Neuronal stem cell (in vitro differentiated cells): Measurements from ENCODE around the gene CD248.

Source experiments
- DNase-seq: peaks from one replicate; pipeline ENCODE4 v3.0.0-alpha.2; 2013; ENCODE audit warnings: low spot score
- H2AFZ ChIP-seq: one replicate; pipeline ENCODE4 v1.6.1; 2013; ENCODE audit warnings: mild to moderate bottlenecking, low read length, inconsistent platforms
- H2AK5ac ChIP-seq: 2 replicates; pipeline ENCODE4 v1.6.1; 2013; ENCODE audit warnings: low read depth, mild to moderate bottlenecking, inconsistent platforms, low read length, moderate library complexity, mixed read lengths
- H2BK120ac ChIP-seq: 2 replicates; pipeline ENCODE4 v1.6.1; 2013; ENCODE audit warnings: low read depth, mild to moderate bottlenecking, inconsistent platforms, low read length, moderate library complexity, mixed read lengths
- H2BK12ac ChIP-seq: one replicate; pipeline ENCODE4 v1.6.1; 2013; ENCODE audit warnings: low read length, inconsistent platforms
- H2BK15ac ChIP-seq: 2 replicates; pipeline ENCODE4 v1.6.1; 2013; ENCODE audit warnings: mild to moderate bottlenecking, low read length, inconsistent platforms, mixed read lengths
- H2BK5ac ChIP-seq: one replicate; pipeline ENCODE4 v1.6.1; 2013; ENCODE audit warnings: inconsistent platforms, mild to moderate bottlenecking, low read length, moderate library complexity
- H3K14ac ChIP-seq: one replicate; pipeline ENCODE4 v1.6.1; 2013; ENCODE audit warnings: low read length, inconsistent platforms
- H3K18ac ChIP-seq: 2 replicates; pipeline ENCODE4 v1.6.1; 2013; ENCODE audit warnings: low read length, inconsistent platforms
- H3K23ac ChIP-seq: 2 replicates; pipeline ENCODE4 v1.6.1; 2013; ENCODE audit warnings: low read depth, mild to moderate bottlenecking, mixed read lengths, low read length, inconsistent platforms; ENCODE audit not compliant: poor library complexity
- H3K27ac ChIP-seq: replicated peaks from 3 replicates; pipeline ENCODE4 v1.5.1; 2013; ENCODE audit warnings: low read length, inconsistent platforms
- H3K27me3 ChIP-seq, 3 experiments: 2 replicates each; pipeline ENCODE4 v1.6.1; 2013; ENCODE audit warnings: low read length in 3 of 3, mild to moderate bottlenecking in 2 of 3, inconsistent platforms in 1 of 3, low read depth in 1 of 3, mixed read lengths in 1 of 3, moderate library complexity in 1 of 3; ENCODE audit not compliant: control insufficient read depth in 3 of 3, insufficient read depth in 3 of 3
- H3K36me3 ChIP-seq, 2 donors: replicated peaks in 1 of 2; 2 replicates each; pipeline ENCODE4 v1.6.1; 2013; ENCODE audit warnings: low read length in 2 of 2; ENCODE audit not compliant: control insufficient read depth in 2 of 2, insufficient read depth in 2 of 2
- H3K4ac ChIP-seq: 2 replicates; pipeline ENCODE4 v1.6.1; 2013; ENCODE audit warnings: inconsistent platforms, mild to moderate bottlenecking, low read length, moderate library complexity
- H3K4me1 ChIP-seq, 2 donors: 1 replicate in 1 of 2; 2 replicates in 1 of 2; pipeline ENCODE4 v1.6.1; 2013; ENCODE audit warnings: low read length in 2 of 2, low read depth in 1 of 2; ENCODE audit not compliant: control insufficient read depth in 2 of 2, insufficient read depth in 1 of 2
- H3K4me2 ChIP-seq: one replicate; pipeline ENCODE4 v1.6.1; 2013; ENCODE audit warnings: mild to moderate bottlenecking, low read length, inconsistent platforms; ENCODE audit not compliant: insufficient read depth, poor library complexity, severe bottlenecking
- H3K4me3 ChIP-seq, 2 donors: 2 replicates each; pipeline ENCODE4 v1.5.1; 2013; ENCODE audit warnings: low read length in 2 of 2, mild to moderate bottlenecking in 2 of 2, inconsistent platforms in 1 of 2, moderate library complexity in 1 of 2
- H3K79me1 ChIP-seq: one replicate; pipeline ENCODE4 v1.6.1; 2013; ENCODE audit warnings: low read depth, mild to moderate bottlenecking, inconsistent platforms, low read length, moderate library complexity
- H3K9ac ChIP-seq: one replicate; pipeline ENCODE4 v1.6.1; 2013; ENCODE audit warnings: mild to moderate bottlenecking, low read depth, low read length, inconsistent platforms; ENCODE audit not compliant: poor library complexity
- H3K9me3 ChIP-seq, 2 donors: replicated peaks in 1 of 2; 2 replicates each; pipeline versions ENCODE3 to v1.6.1; 2013; ENCODE audit warnings: low read length in 2 of 2, mild to moderate bottlenecking in 2 of 2, inconsistent platforms in 1 of 2, low read depth in 1 of 2, mixed read lengths in 1 of 2, moderate library complexity in 1 of 2; ENCODE audit not compliant: control insufficient read depth in 2 of 2, insufficient read depth in 1 of 2
- H4K8ac ChIP-seq: one replicate; pipeline ENCODE4 v1.6.1; 2013; ENCODE audit warnings: low read depth, mild to moderate bottlenecking, inconsistent platforms, low read length, moderate library complexity
- H4K91ac ChIP-seq: one replicate; pipeline ENCODE4 v1.6.1; 2013; ENCODE audit warnings: low read length, low read depth, mild to moderate bottlenecking, inconsistent platforms; ENCODE audit not compliant: poor library complexity
- WGBS, 2 donors: extraction: QIAGEN DNeasy Blood & Tissue Kit; methylation state at CpG; one replicate each; pipeline ENCODE4 v1.1.7; 2013; ENCODE audit warnings: missing lambda C conversion rate in 2 of 2, mixed read lengths in 1 of 2; ENCODE audit not compliant: insufficient read length in 2 of 2, insufficient replicate concordance in 1 of 2; ENCODE audit errors: extremely low coverage in 2 of 2; 5-methylcytosine and 5-hydroxymethylcytosine counted together

Gene CD248

DNA sequence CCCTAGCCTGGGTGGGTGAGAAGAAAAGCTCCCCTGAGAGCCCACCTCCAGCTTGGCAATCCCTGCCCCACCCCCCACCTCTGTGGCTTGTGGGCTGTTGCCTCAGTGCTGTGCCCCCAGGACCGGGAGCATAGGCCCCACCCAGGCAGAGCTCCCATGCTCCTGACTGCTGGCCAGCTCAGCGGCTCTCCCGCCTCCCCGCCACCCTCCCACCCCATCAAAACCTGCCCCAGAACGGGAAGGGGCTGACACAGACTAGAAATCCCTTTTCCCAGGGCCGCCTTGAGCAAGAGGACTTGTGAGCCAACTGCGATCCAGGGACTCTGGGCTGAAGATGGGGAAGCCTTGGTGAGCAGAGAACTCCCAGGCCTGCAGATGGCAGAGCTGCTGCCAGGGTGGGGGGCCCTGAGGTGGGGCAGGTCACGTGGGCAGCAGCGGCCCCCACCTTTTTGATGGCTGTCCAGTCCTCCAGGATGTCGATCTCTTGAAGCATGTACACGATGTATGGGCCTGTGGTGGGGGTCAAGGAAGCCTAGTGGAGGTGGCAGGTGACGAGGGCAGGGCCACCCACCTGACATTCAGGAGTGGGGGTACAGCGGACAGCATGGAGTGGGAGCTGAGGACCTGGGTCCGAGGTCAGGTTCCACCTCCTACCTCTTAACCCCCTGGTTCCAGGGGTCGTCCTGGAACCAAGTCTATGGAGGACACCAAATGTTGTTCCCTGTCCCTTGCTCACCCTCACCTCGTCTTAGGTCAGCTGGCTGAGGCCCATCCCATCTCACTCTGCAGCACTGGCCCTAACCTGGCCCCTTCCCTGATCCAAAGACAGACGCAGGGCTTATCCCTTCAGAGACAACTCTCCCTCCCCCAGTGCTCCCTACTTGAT, 21.7 kb upstream of the CD248 start:
- H2AFZ ChIP-seq: no peak overlapping the region
- H2BK12ac ChIP-seq: no peak overlapping the region
- no peak overlapping the region for H2BK120ac ChIP-seq
- H3K4me1 ChIP-seq: peaks cover 15 to 24% of the 10 kb centered on the region in 2 donors
- no peak for DNase-seq
- no peak overlapping the region for H3K18ac ChIP-seq
- no peak overlapping the region for H4K91ac ChIP-seq
- H2BK15ac ChIP-seq: peak overlapping the region; percentile 16
- H2AK5ac ChIP-seq: no peak overlapping the region
- H3K9me3 ChIP-seq: peaks cover 0 to 3% of the 10 kb centered on the region in 2 donors
- H3K36me3 ChIP-seq: peaks cover 34 to 52% of the 10 kb centered on the region in 2 donors
- no CpG with 5 or more reads among the region's 17 CpGs for WGBS, 2 donors
- peak overlapping the region; percentile 32 for H4K8ac ChIP-seq
- no peak overlapping the region for H3K23ac ChIP-seq
- H3K27ac ChIP-seq: no peak overlapping the region
- H3K4me3 ChIP-seq: no peak overlapping the region
- H3K4ac ChIP-seq: no peak overlapping the region
- no peaks in the 10 kb centered on the region for H3K27me3 ChIP-seq
- peak overlapping the region; percentile 2 for H3K9ac ChIP-seq
- peaks cover 8% of the 10 kb centered on the region for H3K79me1 ChIP-seq
- H3K4me2 ChIP-seq: no peak overlapping the region
- no peak overlapping the region for H3K14ac ChIP-seq
- H2BK5ac ChIP-seq: no peak overlapping the region

DNA sequence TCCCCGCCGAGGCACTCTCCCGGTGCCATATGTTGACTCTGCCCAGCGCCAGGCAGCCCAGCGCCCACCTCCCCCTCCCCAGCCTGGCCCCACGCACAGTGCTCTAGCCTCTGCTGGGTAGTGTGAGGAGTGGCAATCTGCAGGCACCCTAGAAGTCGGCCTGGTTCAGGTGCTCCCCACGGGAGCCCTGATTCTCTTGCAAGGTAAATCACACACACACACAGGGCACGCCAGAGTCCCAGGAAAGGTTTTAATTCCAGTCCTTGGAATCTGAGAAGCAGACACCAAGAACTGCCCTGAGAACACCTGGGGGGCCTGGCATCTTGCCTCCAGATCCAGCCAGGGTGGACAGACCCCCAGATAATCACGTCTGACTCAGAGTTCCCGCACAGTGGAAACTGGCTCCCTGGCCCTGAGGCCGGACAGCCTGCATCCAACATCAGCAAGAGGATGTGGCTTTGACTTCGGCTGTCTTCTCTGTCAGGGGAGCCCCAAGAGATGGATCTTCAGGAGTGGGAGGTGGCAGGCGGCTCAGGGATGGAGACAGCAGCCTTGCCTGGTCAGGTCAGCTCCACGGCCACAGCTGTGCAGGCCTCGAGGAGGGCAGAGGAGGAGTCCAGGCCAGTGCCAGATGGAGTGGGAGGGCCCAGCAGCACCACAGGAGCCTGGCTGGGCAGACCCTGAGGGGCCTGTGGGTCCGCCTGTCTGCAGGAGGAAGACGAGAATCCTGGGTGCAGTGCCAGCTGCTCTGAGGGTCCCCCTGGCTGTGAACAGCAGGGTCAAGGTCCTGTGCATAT, 20.5 kb upstream of the CD248 start:
- DNase-seq: no peak
- no peak overlapping the region for H3K4me3 ChIP-seq
- H3K23ac ChIP-seq: no peak overlapping the region

DNA sequence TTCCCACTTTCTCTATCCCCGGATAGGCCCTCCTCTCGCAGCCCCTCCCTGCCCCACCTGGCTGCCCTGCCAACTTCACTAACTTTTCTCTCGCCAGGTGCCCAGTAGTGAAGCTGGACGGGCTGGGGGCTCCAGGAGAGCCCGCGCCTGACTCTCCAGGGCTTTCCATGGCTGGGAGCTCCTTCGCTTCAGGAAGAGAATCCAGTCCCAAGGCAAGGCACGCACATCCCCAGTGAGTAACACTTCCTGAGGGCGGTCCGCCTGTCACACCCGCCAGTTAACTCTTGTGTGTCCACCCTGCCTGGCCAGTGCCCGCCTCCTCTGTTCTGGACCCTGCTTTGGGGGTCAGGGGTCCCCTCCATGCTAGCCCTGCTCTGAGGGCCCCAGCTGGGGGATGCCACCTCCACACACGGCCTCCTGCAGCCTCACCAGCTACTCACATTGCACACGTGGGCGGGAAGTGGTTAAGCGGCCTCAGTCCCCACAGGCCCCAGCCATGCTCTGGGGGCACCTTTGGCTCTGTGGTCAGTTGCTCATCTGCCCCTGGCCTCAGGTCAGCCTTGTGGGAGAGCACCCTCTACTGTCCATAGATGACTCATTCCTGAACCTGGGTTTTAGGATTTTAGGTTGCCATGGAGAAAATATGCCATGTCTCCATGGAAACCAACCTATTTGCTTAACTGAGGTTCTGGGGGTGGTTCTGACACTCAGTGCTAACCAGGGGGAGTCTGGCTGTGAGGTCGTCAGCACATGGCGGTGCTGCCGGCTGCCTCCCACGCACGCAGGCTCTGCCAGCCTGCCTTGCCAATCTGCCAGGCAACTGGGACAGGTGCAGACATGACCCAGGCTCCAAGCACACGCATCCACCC, 19.6 kb upstream of the CD248 start, which contains the start of gene RIN1:
TSS of gene RIN1 (minus strand) at position 201 of the 869 bp plus-strand sequence. CDS start at position 169, 32 bp downstream.
- WGBS, 2 donors: no CpG with 5 or more reads among the region's 22 CpGs
- peak within 1 kb of the TSS; percentile 75 for H2BK5ac ChIP-seq
- H3K79me1 ChIP-seq: peaks cover 5% of the 10 kb centered on the region
- H2AFZ ChIP-seq: peak within 1 kb of the TSS; percentile 87
- peak within 1 kb of the TSS; percentile 99 for H2BK15ac ChIP-seq
- peak within 1 kb of the TSS; percentile 53 to 76 for H3K4me3 ChIP-seq
- H2BK12ac ChIP-seq: peak within 1 kb of the TSS; percentile 97
- H3K4ac ChIP-seq: peak within 1 kb of the TSS; percentile 37
- H3K27me3 ChIP-seq: no peaks in the 10 kb centered on the region
- H3K9ac ChIP-seq: peak within 1 kb of the TSS; percentile 81
- H3K14ac ChIP-seq: peak within 1 kb of the TSS; percentile 94
- H3K27ac ChIP-seq: peak within 1 kb of the TSS; percentile 54
- peak within 1 kb of the TSS; percentile 2 for H2AK5ac ChIP-seq
- peaks cover 26 to 36% of the 10 kb centered on the region in 2 donors for H3K36me3 ChIP-seq
- peak within 1 kb of the TSS; percentile 67 for H3K18ac ChIP-seq
- no peak within 1 kb of the TSS for H2BK120ac ChIP-seq
- H3K4me2 ChIP-seq: peak within 1 kb of the TSS; percentile 97
- peak within 1 kb of the TSS; percentile 7 for H4K8ac ChIP-seq
- no peak within 1 kb of the TSS for H4K91ac ChIP-seq
- H3K4me1 ChIP-seq: peaks cover 15 to 24% of the 10 kb centered on the region in 2 donors
- H3K9me3 ChIP-seq: no peaks in the 10 kb centered on the region
- H3K23ac ChIP-seq: peak within 1 kb of the TSS; percentile 83
- DNase-seq: no peak

More for the DNA sequence above, 20.5 kb upstream of the CD248 start:
- WGBS, 2 donors: no CpG with 5 or more reads among the region's 18 CpGs
- Histone ChIP-seq H3K27ac (peak overlapping the region; percentile 12), H2BK15ac (peak overlapping the region; percentile 6), H3K18ac (peak overlapping the region; percentile 67), H3K14ac (no peak overlapping the region), H3K36me3 (peaks cover 33 to 44% of the 10 kb centered on the region in 2 donors), H3K4me2 (no peak overlapping the region), H2BK12ac (peak overlapping the region; percentile 16), H2BK5ac (no peak overlapping the region), H3K27me3 (no peaks in the 10 kb centered on the region), H3K79me1 (peaks cover 8% of the 10 kb centered on the region), H2BK120ac (no peak overlapping the region), H3K9me3 (peaks cover 0 to 3% of the 10 kb centered on the region in 2 donors), H4K91ac (no peak overlapping the region), H3K4ac (no peak overlapping the region), H4K8ac (no peak overlapping the region), H3K9ac (peak overlapping the region; percentile 12), H2AFZ (no peak overlapping the region), H3K4me1 (peaks cover 15 to 24% of the 10 kb centered on the region in 2 donors), H2AK5ac (no peak overlapping the region)
